ENCODE measurements around the gene HTR3C. TPM values are rescaled to one million over a fixed set of nuclear protein-coding genes. Genes with fewer than 3 reads are reported as not detected.

HTR3C gene
- total RNA-seq, 2 experiments from 2014 or later: not detected

DNA sequence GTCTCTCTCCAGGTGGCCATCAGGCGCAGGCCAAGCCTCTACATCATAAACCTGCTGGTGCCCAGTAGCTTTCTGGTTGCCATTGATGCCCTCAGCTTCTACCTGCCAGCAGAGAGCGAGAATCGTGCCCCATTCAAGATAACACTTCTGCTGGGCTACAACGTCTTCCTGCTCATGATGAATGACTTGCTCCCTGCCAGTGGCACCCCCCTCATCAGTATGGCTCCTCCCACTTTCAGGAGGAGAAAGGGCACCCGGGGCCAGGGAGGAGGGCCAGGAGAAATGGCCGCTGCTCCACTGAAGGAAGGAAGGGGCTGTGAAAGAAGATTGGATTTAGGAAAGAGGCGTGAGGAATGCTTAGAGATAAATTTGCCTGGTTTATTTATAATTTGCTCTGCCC is 6.6 kb downstream of the HTR3C start:
- ChIA-PET CTCF (ENCODE audit: unreplicated experiment) (no interaction called here), POLR2A (interaction anchor here (1.9 kb wide), 1 partner anchor 8 kb away, joined by 5 read pairs; no protein-coding TSS in a partner anchor)
- no peak overlapping the region for H3K27ac ChIP-seq (ENCODE audit: low read depth, low read length, poor library complexity, severe bottlenecking)
- no peaks in the 10 kb centered on the region for H4K20me1 ChIP-seq (ENCODE audit: insufficient read depth, low read length)
- TF ChIP-seq, protein P1, sequence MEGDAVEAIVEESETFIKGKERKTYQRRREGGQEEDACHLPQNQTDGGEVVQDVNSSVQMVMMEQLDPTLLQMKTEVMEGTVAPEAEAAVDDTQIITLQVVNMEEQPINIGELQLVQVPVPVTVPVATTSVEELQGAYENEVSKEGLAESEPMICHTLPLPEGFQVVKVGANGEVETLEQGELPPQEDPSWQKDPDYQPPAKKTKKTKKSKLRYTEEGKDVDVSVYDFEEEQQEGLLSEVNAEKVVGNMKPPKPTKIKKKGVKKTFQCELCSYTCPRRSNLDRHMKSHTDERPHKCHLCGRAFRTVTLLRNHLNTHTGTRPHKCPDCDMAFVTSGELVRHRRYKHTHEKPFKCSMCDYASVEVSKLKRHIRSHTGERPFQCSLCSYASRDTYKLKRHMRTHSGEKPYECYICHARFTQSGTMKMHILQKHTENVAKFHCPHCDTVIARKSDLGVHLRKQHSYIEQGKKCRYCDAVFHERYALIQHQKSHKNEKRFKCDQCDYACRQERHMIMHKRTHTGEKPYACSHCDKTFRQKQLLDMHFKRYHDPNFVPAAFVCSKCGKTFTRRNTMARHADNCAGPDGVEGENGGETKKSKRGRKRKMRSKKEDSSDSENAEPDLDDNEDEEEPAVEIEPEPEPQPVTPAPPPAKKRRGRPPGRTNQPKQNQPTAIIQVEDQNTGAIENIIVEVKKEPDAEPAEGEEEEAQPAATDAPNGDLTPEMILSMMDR (conservative IDR thresholded peaks at IDR 0.05; ENCODE audit: low read length): no peak
- TF ChIP-seq EZH2phosphoT487 (IDR thresholded peaks at IDR 0.05; ENCODE audit: borderline replicate concordance, low read depth, low read length): no peak
- DNase-seq (ENCODE audit: low spot score): no peak
- H3K4me3 ChIP-seq (ENCODE audit: low read depth, low read length, poor library complexity, severe bottlenecking): no peak overlapping the region
- H3K4me2 ChIP-seq (ENCODE audit: low read length): no peak overlapping the region
- no peaks in the 10 kb centered on the region for H3K9me2 ChIP-seq (ENCODE audit: insufficient read depth, low read length)
- no peaks in the 10 kb centered on the region for H3K36me3 ChIP-seq (ENCODE audit: insufficient read depth, low read length)
- BruUV-seq (replicated peaks): no TSS peak
- no peaks in the 10 kb centered on the region for H3K79me2 ChIP-seq (ENCODE audit: insufficient read depth, low read depth, low read length)
- H3K4me1 ChIP-seq (ENCODE audit: insufficient read depth, low read length, poor library complexity, severe bottlenecking): no peaks in the 10 kb centered on the region
- intact Hi-C loops (cut with micrococcal nuclease; ENCODE audit: unreplicated experiment): no loop called here
- no peak overlapping the region for H2AFZ ChIP-seq (ENCODE audit: low read length)
- no peaks in the 10 kb centered on the region for H3K9me3 ChIP-seq (ENCODE audit: low read length)

DNA sequence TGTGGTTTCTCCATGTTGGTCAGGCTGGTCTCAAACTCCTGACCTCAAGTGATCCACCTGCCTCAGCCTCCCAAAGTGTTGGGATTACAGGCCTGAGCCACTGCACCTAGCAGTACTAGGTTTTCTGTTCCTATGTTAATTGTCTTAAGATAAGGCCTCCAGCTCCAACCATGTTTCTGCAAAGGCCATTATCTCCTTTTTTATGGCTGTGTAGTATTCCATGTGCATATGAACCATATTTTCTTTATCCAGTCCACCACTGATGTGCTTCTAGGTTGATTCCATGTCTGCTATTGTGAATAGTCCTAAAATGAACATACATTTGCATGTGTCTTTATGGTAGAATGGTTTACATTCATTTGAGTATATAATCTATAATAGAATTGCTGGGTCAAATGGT is 9.8 kb downstream of the HTR3C start:
- ChIA-PET POLR2A (interaction anchor here (0.7 kb wide), 1 partner anchor 14 kb away, joined by 3 read pairs; no protein-coding TSS in a partner anchor), CTCF (ENCODE audit: unreplicated experiment) (no interaction called here)
- no peak for DNase-seq (ENCODE audit: low spot score)
- no peak overlapping the region for H2AFZ ChIP-seq (ENCODE audit: low read length)
- no TSS peak for BruUV-seq (replicated peaks)
- H3K4me3 ChIP-seq (ENCODE audit: low read depth, low read length, poor library complexity, severe bottlenecking): no peak overlapping the region
- no peak overlapping the region for H3K27ac ChIP-seq (ENCODE audit: low read depth, low read length, poor library complexity, severe bottlenecking)
- no peaks in the 10 kb centered on the region for H3K4me1 ChIP-seq (ENCODE audit: insufficient read depth, low read length, poor library complexity, severe bottlenecking)
- no peaks in the 10 kb centered on the region for H4K20me1 ChIP-seq (ENCODE audit: insufficient read depth, low read length)
- no peak for TF ChIP-seq EZH2phosphoT487 (IDR thresholded peaks at IDR 0.05; ENCODE audit: borderline replicate concordance, low read depth, low read length)
- TF ChIP-seq, protein P1 (conservative IDR thresholded peaks at IDR 0.05; ENCODE audit: low read length): no peak
- no peaks in the 10 kb centered on the region for H3K36me3 ChIP-seq (ENCODE audit: insufficient read depth, low read length)
- intact Hi-C loops (cut with micrococcal nuclease; ENCODE audit: unreplicated experiment): no loop called here
- H3K79me2 ChIP-seq (ENCODE audit: insufficient read depth, low read depth, low read length): no peaks in the 10 kb centered on the region
- no peaks in the 10 kb centered on the region for H3K9me3 ChIP-seq (ENCODE audit: low read length)
- no peak overlapping the region for H3K4me2 ChIP-seq (ENCODE audit: low read length)
- no peaks in the 10 kb centered on the region for H3K9me2 ChIP-seq (ENCODE audit: insufficient read depth, low read length)

DNA sequence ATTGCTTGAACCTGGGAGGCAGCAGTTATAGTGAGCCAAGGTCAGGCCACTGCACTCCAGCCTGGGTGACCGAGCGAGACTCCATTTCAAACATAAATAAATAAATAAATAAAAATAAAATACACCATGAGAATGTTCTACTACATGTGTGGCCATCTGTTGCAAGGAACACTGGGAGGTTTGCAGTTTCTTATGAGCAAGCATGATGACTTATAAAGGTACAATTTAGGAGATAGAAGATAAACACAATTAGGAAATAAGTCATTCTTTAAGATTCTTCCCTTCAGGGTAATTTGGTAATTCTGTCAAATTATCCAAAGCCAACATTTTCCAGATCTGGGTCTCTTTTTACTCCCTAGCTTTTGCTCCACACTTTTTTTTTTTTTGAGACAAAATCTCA is 13.4 kb downstream of the HTR3C start:
- H3K36me3 ChIP-seq (ENCODE audit: insufficient read depth, low read length): no peaks in the 10 kb centered on the region
- H3K4me2 ChIP-seq (ENCODE audit: low read length): no peak overlapping the region
- no TSS peak for BruUV-seq (replicated peaks)
- DNase-seq (ENCODE audit: low spot score): no peak
- H2AFZ ChIP-seq (ENCODE audit: low read length): no peak overlapping the region
- H3K9me3 ChIP-seq (ENCODE audit: low read length): peaks cover 10% of the 10 kb centered on the region
- no peak overlapping the region for H3K4me3 ChIP-seq (ENCODE audit: low read depth, low read length, poor library complexity, severe bottlenecking)
- H3K4me1 ChIP-seq (ENCODE audit: insufficient read depth, low read length, poor library complexity, severe bottlenecking): no peaks in the 10 kb centered on the region
- ChIA-PET POLR2A (interaction anchor here (0.5 to 1.6 kb wide), 2 partner anchors 44 to 96 kb away, joined by 4 read pairs; no protein-coding TSS in a partner anchor), CTCF (ENCODE audit: unreplicated experiment) (no interaction called here)
- no peak for TF ChIP-seq EZH2phosphoT487 (IDR thresholded peaks at IDR 0.05; ENCODE audit: borderline replicate concordance, low read depth, low read length)
- TF ChIP-seq, protein P1 (conservative IDR thresholded peaks at IDR 0.05; ENCODE audit: low read length): no peak
- H4K20me1 ChIP-seq (ENCODE audit: insufficient read depth, low read length): no peaks in the 10 kb centered on the region
- H3K79me2 ChIP-seq (ENCODE audit: insufficient read depth, low read depth, low read length): no peaks in the 10 kb centered on the region
- H3K9me2 ChIP-seq (ENCODE audit: insufficient read depth, low read length): no peaks in the 10 kb centered on the region
- intact Hi-C loops (cut with micrococcal nuclease; ENCODE audit: unreplicated experiment): no loop called here
- H3K27ac ChIP-seq (ENCODE audit: low read depth, low read length, poor library complexity, severe bottlenecking): no peak overlapping the region
